ENCODE measurements around the gene COX19.

COX19 gene

GRCh38 chr7:1019789-1020610 lies 44.7 kb upstream of the COX19 start:
- ATAC-seq (ENCODE audit: insufficient read depth, low read depth) (no peak), DNase-seq (no peak)
- Histone ChIP-seq H4K20me1 (ENCODE audit: insufficient read depth, low read length) (peaks cover 5% of the 10 kb centered on the region; the same call in 1 of the 2 replicates), H3K4me2 (ENCODE audit: insufficient read depth, low read length) (no peak overlapping the region), H3K9ac (ENCODE audit: low read depth, low read length) (no peak overlapping the region), H3K9me3 (ENCODE audit: insufficient read depth, low read length, severe bottlenecking) (peaks cover 19% of the 10 kb centered on the region), H3K79me2 (ENCODE audit: insufficient read depth, low read length) (no peaks in the 10 kb centered on the region), H3K4me1 (ENCODE audit: insufficient read depth, low read length) (no peaks in the 10 kb centered on the region), H3K36me3 (ENCODE audit: insufficient read depth, low read length) (no peaks in the 10 kb centered on the region), H3K4me3 (ENCODE audit: low read depth in 1 of 2, low read length in 2 of 2) (no peak overlapping the region), H2AFZ (ENCODE audit: low read depth, low read length) (no peak overlapping the region), H3K27me3 (ENCODE audit: insufficient read depth, low read length, poor library complexity) (no peaks in the 10 kb centered on the region), H3K27ac (ENCODE audit: low read length) (no peak overlapping the region)
- TF ChIP-seq CTCF (IDR thresholded peaks at IDR 0.05; ENCODE audit: borderline replicate concordance, extremely low read depth, low read length, poor library complexity, severe bottlenecking) (no peak), EZH2 (IDR thresholded peaks at IDR 0.05; ENCODE audit: borderline replicate concordance, low read depth, low read length, severe bottlenecking) (no peak)

DNA sequence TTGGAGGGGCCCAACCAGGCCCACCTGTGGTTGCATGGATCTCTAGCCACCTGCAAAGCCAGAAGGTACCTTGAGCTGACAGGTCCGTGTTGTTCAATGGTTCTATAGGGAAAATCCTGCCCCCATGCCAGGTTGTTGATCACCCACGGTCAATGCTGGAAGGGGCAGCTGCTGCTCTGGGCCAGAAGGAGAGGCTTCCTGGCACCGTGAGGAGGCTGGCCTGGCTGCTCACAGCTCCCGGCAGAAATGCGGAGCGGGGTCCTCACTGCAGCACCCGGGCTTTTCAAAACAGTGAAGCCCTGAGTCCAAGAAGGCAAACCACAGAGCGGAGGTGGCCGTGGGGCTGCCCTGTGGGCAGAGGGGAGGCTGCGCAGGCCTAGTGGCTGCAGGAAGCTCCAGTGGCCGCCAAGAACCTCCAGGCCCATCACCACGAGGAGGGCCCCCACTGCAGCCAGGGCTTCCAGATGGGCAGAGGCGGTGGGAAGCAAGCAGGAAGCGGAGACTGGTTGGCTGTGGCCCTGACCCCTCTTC lies 44.0 kb upstream of the COX19 start:
- TF ChIP-seq EZH2 (IDR thresholded peaks at IDR 0.05; ENCODE audit: borderline replicate concordance, low read depth, low read length, severe bottlenecking) (no peak), CTCF (IDR thresholded peaks at IDR 0.05; ENCODE audit: borderline replicate concordance, extremely low read depth, low read length, poor library complexity, severe bottlenecking) (no peak)
- Histone ChIP-seq H3K9me3 (ENCODE audit: insufficient read depth, low read length, severe bottlenecking) (peaks cover 19% of the 10 kb centered on the region), H3K4me3 (ENCODE audit: low read depth in 1 of 2, low read length in 2 of 2) (no peak overlapping the region), H3K36me3 (ENCODE audit: insufficient read depth, low read length) (no peaks in the 10 kb centered on the region), H3K27me3 (ENCODE audit: insufficient read depth, low read length, poor library complexity) (no peaks in the 10 kb centered on the region), H3K9ac (ENCODE audit: low read depth, low read length) (no peak overlapping the region), H4K20me1 (ENCODE audit: insufficient read depth, low read length) (peaks cover 10% of the 10 kb centered on the region; the same call in 1 of the 2 replicates), H3K79me2 (ENCODE audit: insufficient read depth, low read length) (no peaks in the 10 kb centered on the region), H3K4me2 (ENCODE audit: insufficient read depth, low read length) (no peak overlapping the region), H3K4me1 (ENCODE audit: insufficient read depth, low read length) (no peaks in the 10 kb centered on the region), H2AFZ (ENCODE audit: low read depth, low read length) (no peak overlapping the region), H3K27ac (ENCODE audit: low read length) (no peak overlapping the region)
- ATAC-seq (ENCODE audit: insufficient read depth, low read depth) (no peak), DNase-seq (no peak)

- TF ChIP-seq EZH2 (IDR thresholded peaks at IDR 0.05; ENCODE audit: borderline replicate concordance, low read depth, low read length, severe bottlenecking) (no peak), CTCF (IDR thresholded peaks at IDR 0.05; ENCODE audit: borderline replicate concordance, extremely low read depth, low read length, poor library complexity, severe bottlenecking) (no peak)
- DNase-seq (no peak), ATAC-seq (ENCODE audit: insufficient read depth, low read depth) (no peak)
- Histone ChIP-seq H3K79me2 (ENCODE audit: insufficient read depth, low read length) (no peaks in the 10 kb centered on the region), H2AFZ (ENCODE audit: low read depth, low read length) (no peak overlapping the region), H3K4me2 (ENCODE audit: insufficient read depth, low read length) (no peak overlapping the region), H3K4me1 (ENCODE audit: insufficient read depth, low read length) (no peaks in the 10 kb centered on the region), H3K36me3 (ENCODE audit: insufficient read depth, low read length) (no peaks in the 10 kb centered on the region), H3K27me3 (ENCODE audit: insufficient read depth, low read length, poor library complexity) (no peaks in the 10 kb centered on the region), H4K20me1 (ENCODE audit: insufficient read depth, low read length) (peaks cover 10% of the 10 kb centered on the region; the same call in 1 of the 2 replicates), H3K9ac (ENCODE audit: low read depth, low read length) (no peak overlapping the region), H3K27ac (ENCODE audit: low read length) (no peak overlapping the region), H3K9me3 (ENCODE audit: insufficient read depth, low read length, severe bottlenecking) (peaks cover 19% of the 10 kb centered on the region), H3K4me3 (ENCODE audit: low read depth in 1 of 2, low read length in 2 of 2) (no peak overlapping the region)
Measured at GRCh38 chr7:1018334-1018695, 43.0 kb upstream of the COX19 start.
